Stimulated activated CD8-positive, alpha-beta memory T cell treated with anti-CD3 and anti-CD28 coated beads, Interleukin-4, amount 100 ng/mL, for 24 hours (primary cell): Measurements from ENCODE around the gene PIP5K1B.
"Not testable (repeated sequence)": the region's sequence is repeated elsewhere in the genome, so short reads cannot be mapped to it uniquely, and the experiment has no call there.

Experiments
- DNase-seq: peaks from one replicate; pipeline ENCODE4 v3.0.0-alpha.2; 2020; ENCODE audit warnings: low read depth

The PIP5K1B gene, protein sequence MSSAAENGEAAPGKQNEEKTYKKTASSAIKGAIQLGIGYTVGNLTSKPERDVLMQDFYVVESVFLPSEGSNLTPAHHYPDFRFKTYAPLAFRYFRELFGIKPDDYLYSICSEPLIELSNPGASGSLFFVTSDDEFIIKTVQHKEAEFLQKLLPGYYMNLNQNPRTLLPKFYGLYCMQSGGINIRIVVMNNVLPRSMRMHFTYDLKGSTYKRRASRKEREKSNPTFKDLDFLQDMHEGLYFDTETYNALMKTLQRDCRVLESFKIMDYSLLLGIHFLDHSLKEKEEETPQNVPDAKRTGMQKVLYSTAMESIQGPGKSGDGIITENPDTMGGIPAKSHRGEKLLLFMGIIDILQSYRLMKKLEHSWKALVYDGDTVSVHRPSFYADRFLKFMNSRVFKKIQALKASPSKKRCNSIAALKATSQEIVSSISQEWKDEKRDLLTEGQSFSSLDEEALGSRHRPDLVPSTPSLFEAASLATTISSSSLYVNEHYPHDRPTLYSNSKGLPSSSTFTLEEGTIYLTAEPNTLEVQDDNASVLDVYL

DNA sequence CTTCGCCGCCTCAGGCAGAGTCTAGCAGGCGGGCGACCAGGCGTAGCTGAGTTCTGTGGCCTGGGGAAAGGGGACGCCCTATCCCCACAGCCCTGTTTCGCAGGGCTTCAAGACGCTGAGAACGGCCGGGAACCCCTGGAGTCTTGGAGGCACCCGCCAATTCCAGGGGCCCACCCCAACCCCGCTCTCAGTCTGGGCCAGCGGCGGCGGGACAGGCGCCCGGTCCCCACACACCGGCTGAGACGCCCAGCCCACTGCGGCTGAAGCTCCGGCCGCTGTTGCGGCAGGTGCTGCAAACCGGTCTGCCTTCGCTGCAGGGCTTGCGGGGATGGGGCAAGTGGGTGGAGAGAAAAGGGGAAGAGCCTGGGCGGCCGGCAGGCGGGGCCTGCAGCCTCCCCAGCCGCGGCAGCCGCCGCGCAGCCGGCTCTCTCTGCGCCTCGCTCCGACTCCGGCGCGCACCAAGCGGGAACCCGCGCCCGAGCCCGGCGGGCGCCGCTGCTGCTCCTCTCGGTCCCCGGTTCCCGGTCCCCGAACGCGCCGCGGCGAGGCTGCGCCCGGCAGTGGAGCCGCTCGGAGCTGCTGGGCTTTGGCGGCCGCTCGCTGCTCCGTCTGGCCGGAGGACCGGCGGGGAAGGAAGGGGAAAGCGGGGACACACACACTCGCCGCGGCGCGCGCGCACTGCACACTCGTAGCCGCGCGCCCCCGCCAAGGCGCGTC lies at the start of gene PIP5K1B:
TSS of gene PIP5K1B (plus strand) at position 427 of the 717 bp plus-strand sequence. CDS start 117,375 bp downstream, outside the sequence.
- peak; percentile 15 for DNase-seq

DNA sequence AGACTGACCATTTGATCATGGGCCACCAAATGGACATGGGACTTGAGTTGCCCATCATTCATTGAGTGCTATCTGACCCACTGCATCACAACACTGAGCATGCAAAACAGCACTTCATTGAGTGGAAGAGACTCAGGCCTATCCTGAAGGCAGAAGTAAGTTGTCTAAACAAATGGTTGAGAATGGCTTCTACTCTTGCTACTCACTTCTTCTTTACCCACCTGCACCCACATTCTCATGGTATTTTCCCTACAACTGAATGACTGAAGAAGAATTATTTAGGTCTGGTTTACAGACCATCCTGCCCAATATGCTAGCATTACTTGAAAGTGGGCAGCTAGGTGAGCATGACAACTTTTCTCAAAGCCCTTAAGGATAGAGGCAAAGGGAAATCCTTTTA lies 41.0 kb upstream of the PIP5K1B start:
- no peak for DNase-seq

DNA sequence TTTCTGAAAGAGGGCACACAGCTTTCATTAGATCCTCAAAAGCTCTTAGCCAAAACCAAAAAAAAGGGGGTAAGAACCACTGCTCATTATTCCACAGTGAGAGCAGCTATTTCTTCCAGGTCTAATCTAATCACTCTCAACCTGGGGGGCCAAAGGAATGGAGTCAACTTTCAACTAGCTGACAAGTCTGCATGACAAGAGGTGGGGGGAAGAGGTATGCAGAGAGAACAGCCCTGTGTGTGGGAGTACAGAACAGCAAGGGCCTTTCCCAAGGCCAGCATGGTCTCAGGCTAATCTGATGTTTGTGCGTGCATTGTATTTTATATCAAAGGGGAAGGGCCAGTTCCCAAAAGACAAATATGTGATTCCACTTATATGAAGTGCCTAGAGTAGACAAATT lies 36.9 kb upstream of the PIP5K1B start:
- no peak for DNase-seq

DNA sequence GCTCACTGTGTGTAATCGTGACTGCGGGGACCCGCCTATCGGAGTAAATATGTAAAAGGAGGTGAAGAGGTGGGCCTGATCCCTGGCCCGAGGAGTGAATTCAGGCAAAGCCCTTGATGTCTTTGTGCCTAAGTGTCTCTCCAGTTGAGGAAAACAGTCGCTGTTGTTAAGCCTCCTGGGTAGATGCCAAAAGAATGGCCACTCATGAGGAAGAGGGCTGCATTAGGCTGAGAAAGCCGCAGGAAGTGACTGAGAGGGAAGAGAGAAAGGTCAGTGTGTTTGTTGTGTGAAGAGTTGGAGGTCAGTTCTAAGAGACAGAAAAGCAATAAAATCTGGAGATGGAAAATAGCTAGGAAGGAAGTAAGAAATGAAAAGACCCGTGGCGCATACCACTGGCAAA lies 35.8 kb upstream of the PIP5K1B start:
- no peak for DNase-seq

DNA sequence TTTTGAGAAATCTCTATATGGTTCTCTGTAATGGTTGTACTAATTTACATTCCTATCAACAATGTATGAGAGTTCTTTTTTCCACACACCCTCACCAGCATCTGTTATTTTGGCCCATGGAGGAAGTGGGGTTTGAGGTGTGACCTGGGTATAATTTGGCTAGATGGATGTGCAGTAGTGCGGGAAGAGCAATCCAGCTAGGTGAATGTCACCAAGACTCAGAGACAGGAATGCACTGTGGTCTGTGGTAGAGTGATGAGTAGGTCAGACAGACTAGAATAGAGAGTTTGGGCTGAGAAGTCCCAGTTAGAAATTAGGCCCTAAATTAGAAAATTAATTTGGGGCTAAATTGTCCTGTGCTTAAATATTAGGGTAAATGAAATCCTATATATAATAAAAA lies 32.8 kb upstream of the PIP5K1B start:
- no peak for DNase-seq

DNA sequence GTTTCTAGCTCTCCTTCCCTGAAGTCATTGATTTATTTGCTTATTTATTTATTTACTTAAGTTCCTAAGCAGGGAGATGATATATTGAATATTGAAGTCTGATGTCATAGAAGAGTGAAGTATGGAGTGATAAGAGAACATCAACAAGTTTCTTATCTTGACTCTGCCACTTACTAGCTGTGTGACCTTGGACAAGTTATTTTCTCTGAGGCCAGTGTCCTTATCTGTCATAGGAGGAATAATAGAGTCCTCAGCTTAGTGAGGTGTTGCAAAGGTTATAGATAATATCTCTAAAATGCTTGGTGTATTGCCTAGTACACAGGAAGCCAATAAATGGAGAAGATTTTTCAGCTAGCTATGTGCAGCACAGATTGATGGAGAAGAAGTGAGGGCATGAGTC lies 32.4 kb upstream of the PIP5K1B start:
- no peak for DNase-seq

DNA sequence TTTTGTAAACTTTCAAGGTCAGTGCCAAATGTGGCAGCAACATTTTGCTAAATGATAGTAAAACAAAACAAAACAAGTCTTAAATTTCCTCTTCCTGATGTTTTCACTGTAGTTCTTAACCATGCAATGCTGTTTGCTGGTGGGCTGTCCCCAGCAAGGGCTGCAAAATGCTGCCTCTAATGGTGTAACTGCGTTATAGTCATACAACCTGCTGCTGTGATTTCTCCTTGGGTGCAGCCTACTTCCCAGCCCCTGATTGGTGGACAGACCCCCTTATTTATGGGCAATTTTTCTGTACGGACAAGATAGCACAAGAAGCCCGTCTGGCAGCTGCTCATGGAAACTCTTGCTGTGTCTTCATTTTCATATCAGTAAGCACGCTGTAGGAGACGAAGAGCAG lies 26.6 kb upstream of the PIP5K1B start:
- DNase-seq, result no peak

DNA sequence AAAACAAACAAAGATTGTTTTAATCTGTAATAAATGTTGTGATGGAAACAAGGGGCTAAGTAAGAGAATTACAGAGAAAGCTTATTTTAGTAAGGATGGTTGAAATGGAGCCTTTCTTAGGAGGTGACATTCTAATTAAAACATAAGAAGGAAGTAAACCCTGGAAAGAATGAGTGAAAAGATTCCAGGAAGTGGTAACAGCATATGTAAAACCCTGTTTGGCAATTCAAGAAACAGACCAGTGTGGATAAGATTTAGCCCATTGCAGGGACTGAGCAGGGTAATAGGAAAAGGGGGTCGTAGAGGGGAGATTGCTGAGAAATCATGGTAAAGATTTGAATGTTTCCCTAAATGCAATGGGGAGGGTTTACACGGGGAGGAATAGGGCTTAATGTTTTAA lies 21.6 kb upstream of the PIP5K1B start:
- DNase-seq, result no peak

DNA sequence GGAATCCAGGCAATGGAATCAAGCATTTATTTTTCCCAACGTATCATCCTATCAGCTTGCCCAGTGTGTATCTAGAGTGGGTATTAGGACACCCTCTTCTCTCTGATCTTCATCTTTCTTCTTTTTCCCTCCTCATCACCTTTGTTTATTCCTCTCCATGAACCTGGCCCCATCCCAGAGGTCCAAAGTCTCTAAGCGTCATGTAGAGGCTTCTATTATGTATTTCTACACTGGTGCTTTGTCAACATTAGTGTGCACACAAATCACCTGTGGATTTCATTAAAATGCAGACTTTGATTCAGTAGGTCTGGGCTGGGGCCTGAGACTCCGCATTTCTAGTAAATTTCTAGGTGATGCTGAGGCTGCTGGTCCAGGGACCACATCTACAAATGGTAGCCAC lies 19.8 kb upstream of the PIP5K1B start:
- DNase-seq, result no peak

DNA sequence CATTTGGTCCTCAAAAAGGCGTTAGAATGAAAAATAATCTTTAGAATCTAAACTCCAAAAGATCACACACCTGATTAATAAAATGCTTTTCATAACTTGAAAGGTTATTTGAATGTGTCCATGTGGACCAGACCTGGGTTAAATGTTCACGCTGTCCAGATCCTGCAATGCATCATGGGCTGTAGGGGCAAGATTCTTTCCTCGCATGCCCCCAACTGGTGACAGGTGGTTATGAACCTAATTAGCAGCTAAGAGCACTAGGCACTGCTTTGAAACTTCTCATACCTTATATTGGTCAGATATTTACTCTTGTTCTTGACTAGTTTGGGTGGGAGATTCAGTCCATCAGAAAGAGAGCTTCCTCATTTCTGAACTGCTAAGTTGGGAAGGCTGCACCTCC lies 19.3 kb upstream of the PIP5K1B start:
- DNase-seq, result no peak

DNA sequence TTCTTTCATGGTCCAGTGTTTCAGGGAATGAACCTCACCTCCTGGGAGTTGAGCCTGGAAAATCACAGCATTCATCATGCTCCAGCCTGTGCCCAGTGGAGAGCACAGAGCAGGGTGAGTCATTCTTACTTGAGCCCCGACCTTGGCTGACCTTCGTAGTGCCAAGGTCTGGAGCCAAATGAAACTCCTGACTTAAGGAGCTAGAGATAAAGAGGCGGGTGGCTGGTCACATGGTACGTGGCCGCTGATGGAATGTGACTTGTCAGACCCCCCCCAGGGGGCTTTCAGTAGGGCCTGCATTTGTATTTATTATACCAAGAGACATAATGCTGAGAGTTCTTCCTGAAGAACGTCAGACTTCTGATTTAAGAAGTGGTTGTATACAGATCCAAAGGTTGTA lies 15.0 kb upstream of the PIP5K1B start:
- no peak for DNase-seq

DNA sequence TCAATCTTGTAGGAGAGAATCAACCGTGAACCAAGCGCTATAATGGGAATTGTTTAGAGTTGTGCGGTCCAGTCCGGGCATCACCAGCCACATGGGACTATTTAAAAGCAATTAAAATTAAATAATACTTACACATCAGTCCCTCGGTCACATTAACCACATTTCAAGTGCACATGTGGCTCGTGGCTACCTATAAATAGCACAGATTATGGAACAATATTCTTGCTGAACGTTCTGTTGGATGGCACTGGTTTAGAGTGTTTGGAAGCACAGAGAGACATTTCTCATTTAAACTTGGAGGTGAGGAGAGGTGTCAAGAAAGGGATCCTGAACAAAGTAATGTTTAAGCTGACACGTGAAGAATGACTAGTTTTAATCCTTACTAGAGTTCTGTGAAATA lies 12.5 kb upstream of the PIP5K1B start:
- DNase-seq, result no peak

DNA sequence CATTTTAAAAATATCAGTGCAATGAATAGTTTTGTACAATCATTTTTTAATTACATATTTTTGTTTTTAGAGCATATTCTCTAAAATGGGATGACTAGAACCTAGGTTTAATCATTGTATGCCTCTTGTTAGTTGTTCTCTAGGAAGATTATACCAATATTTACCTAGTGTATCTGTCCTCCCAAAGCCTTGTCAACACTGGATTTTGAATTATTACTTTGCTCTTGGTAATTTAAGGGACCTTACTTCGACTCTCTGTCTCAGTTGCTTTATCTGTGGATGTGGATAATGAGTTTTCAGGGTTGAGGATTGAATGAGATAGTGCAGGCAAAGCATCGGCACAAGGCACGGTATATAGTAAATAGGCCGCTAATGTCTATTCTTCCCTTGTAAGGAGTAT lies 10.9 kb upstream of the PIP5K1B start:
- DNase-seq, result no peak

DNA sequence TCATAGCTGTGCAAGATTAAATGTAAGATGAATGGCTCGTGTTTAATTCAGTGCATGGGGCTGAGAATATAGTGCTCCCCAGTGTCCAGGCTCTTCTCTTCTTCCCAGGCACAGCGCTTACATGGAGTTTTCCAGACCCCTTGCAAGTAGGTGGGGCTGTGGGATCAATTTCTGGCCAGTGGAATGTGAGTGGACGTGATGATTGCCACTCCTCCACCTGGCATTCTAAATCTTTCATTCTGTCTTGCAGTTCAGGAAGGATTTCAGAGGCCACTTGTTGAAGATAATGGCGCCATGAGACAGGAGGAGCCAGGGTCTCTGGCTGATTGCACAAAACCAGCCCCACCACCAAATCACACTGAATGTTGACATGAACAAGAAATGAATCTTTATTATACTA lies 7.2 kb upstream of the PIP5K1B start:
- no peak for DNase-seq

DNA sequence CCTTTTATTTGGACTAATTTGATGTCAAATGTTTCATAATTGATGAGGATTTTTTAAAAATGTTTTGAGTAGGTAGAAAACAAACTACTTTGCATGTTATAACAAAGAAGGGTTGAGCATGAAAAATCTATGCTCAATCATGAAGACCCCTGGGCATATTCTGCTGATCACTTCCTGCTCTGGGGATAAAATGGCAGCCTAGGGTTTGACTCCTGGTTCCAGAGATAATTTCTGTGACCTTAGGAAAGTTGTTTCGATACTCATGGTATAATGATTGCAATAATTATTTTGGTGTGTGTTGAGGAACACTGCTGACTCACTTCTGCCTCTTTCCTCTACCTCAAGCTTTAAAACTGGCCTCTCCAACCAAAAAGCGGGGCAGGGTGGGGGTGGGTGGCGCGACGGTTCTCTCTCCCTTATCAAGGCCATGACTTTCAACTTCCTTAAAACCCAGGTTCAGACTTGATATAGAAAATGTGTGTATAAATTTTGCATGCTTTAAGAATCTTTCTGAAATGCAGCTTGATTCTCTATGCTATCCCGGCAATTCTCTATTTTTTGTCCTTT lies 6.0 kb upstream of the PIP5K1B start:
- no peak for DNase-seq

DNA sequence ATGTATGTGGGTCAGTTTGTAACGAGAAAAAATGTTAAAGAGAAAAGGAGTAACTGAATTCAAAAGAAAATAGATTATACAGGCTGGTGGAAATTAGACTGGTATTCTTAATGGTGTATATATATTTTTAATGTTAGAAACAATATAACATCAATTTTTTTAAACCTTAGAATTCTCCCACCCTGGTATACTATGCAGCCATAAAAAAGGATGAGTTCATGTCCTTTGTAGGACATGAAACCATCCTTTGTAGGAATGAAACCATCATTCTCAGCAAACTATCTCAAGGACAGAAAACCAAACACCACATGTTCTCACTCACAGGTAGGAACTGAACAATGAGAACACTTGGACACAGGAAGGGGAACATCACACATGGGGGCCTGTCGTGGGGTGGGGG lies 5.4 kb upstream of the PIP5K1B start:
- not testable (repeated sequence) for DNase-seq

DNA sequence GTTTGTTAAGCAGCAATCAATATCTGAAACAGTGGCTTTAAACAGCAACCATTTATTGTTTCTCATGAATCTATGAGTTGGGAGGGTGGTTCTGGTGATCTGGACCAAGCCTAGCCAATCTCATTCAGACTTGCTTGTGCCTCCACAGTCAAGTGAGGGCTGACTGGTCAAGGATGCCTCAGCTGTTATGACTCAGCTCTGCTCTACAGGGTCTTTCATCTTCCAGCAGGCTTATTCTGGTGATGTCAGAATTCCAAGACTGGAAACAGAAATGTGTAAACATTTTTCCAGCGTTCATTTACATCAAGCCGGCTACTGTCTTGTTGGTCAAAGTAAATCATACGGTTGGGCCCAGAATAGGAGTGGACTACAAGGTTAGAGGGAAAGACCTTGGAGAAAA lies 2.5 kb upstream of the PIP5K1B start:
- DNase-seq, result no peak

DNA sequence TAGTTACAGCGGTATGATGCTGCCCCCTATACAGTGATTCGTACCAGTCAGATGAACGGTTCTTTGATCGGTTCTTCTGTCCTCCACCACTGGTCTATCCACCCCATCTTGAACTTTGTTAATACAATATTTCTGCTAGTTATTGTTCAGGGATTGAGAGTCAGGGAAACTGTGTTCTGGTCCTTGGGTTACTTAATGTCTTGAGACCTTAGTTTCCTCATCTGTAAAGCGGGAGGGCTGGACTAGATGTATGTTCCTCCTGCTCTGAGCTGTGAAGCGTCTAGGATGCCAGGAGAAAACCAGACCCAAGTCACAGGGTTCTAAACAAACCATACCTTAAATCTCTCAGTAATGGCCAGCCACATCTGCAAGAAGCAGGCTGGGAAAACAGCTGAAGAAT lies 1.4 kb upstream of the PIP5K1B start:
- DNase-seq, result no peak

DNA sequence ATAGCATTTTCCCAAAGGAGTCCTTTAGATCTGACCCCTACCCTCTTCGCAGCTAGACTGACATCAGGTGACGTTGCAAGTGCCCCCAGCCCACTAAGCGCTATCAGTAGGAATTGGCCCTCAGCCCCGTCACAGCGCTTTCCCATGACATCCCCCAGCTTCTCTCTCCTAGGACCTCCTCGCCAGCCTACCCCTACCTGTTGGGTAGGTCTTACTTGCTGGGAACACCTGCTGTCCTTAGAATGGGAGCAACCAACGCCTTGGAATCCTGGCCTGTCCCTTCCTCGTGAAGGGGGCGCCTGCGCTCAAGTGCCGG lies 584 bp upstream of the PIP5K1B start:
- DNase-seq, result no peak

DNA sequence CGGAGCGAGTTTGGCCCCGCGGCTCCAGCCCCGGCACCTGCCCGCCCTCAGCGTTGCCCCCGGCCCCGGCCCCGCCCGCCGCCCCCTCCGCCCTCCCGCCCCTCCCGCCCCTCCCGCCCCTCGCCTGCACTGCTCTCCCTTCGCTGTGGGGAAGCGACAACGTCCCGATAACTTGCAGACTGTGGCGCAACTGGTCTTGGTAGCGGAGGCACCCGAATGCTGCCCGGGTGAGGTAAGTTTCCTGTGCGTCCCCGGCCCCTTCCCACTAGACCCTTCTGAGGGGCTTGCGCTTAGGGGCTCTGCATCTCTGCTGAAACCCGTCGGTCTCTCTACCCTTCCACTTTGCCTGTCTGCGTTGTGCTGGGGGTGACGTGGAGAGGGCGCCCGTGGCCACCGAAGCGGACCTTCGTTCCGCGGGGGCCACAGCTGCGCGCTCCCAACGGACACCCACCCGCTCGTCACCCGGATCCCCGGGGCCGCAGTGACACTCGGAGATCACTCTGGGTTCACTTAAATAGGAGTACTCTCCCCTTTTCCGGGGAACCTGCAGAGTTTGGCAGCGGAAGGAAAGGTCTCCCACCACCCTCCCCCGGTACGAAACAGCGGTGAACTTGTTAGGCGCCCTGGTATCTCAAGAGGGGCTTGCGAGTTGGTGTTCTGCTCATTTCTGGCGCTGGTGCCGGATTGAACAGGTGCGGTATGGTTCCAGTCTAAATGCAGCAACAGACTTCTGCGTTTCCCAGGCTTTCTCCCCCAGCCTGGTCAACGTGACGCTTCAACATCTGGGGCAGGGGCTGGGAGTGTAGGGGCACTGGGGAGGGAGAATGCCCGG lies 707 bp downstream of the PIP5K1B start:
- DNase-seq, result no peak

DNA sequence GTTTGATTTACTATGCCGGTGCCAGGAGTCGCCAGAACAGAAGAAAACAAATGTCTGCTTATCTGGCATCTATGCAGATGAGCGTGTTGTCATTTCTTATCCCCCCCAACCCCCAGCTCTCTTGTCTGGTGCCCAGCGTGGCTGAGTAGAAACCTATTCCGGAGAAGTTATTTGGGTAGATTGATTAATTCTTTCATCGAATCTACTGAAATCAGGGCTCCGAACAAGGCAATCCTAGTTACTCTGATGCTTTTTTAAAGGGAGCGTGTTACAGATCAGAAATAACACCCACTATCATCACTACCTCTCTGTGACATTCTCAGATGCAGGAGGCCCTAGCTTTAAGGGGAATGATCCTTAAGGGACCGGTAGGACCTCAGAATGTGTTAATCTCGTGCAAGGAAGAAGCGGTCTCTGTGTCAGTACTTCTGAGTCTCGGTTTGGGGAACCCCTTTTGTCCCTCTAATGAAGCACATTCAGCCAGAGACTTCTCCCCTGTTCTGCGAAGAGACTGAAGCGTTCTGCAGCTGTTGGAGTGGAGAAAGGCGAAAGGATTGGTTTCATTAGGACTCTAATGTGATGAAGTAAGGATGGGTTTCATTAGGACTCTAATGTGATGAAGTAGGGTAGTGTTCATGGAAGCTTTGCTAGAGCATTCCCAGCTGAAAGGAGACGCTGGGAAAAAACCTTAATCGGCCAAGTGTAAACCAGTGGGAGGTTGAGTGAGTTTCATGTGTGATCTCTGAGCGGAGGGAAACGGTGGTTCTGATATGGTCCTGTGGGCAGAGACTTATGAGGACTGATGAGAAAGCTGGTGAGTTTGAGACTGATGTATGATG lies 1.5 kb downstream of the PIP5K1B start:
- no peak for DNase-seq
